Activated CD4-positive, alpha-beta T cell treated with anti-CD3 and anti-CD28 coated beads, Interleukin-2, amount 10 ng/mL, durations not matched to agents 7 days and 5 days (primary cell): Measurements from ENCODE around the gene NTN5. TPM values are rescaled to one million over a fixed set of nuclear protein-coding genes. Genes with fewer than 3 reads are reported as not detected.
A peak's percentile ranks its signal among the peaks of the same experiment; 100 is the strongest.
"Not testable (repeated sequence)": the region's sequence is repeated elsewhere in the genome, so short reads cannot be mapped to it uniquely, and the experiment has no call there.

Experiments
- CTCF ChIA-PET: fragments of 350-600 bp; sonication (Branson Sonifier 250); formaldehyde crosslinking; loops from one replicate; lab custom pipeline; 2021; ENCODE audit warnings: antibody characterized with exemption; lab: Charles Lee
- POLR2A ChIA-PET: fragments of 350-600 bp; sonication (Branson Sonifier 250); formaldehyde crosslinking; loops from one replicate; lab custom pipeline; 2021; ENCODE audit warnings: antibody characterized with exemption; lab: Charles Lee
- DNase-seq: peaks from one replicate; pipeline ENCODE4 v3.0.0-alpha.2; 2020
- H3K27ac Mint-ChIP-seq: one replicate; pipeline ENCODE4 v1.8.0; 2021; ENCODE audit warnings: mild to moderate bottlenecking, moderate library complexity, mixed read lengths
- H3K27me3 Mint-ChIP-seq: one replicate; pipeline ENCODE4 v1.8.0; 2021; ENCODE audit warnings: mixed read lengths
- H3K36me3 Mint-ChIP-seq: one replicate; pipeline ENCODE4 v1.8.0; 2021; ENCODE audit warnings: low read depth, mixed read lengths
- H3K4me1 Mint-ChIP-seq: one replicate; pipeline ENCODE4 v1.8.0; 2021; ENCODE audit warnings: mixed read lengths
- H3K4me3 Mint-ChIP-seq: one replicate; pipeline ENCODE4 v1.8.0; 2021; ENCODE audit warnings: mild to moderate bottlenecking, moderate library complexity, mixed read lengths
- H3K9me3 Mint-ChIP-seq: one replicate; pipeline ENCODE4 v1.8.0; 2021; ENCODE audit warnings: mixed read lengths
- total RNA-seq, 2 experiments: library from RNA; stranded (reverse); gene quantifications; one replicate each; pipeline ENCODE4 v1.2.3, GENCODE V29; 2021

NTN5 gene
- total RNA-seq, 2 experiments from 2014 or later, result 1.0 to 1.4 TPM

DNA sequence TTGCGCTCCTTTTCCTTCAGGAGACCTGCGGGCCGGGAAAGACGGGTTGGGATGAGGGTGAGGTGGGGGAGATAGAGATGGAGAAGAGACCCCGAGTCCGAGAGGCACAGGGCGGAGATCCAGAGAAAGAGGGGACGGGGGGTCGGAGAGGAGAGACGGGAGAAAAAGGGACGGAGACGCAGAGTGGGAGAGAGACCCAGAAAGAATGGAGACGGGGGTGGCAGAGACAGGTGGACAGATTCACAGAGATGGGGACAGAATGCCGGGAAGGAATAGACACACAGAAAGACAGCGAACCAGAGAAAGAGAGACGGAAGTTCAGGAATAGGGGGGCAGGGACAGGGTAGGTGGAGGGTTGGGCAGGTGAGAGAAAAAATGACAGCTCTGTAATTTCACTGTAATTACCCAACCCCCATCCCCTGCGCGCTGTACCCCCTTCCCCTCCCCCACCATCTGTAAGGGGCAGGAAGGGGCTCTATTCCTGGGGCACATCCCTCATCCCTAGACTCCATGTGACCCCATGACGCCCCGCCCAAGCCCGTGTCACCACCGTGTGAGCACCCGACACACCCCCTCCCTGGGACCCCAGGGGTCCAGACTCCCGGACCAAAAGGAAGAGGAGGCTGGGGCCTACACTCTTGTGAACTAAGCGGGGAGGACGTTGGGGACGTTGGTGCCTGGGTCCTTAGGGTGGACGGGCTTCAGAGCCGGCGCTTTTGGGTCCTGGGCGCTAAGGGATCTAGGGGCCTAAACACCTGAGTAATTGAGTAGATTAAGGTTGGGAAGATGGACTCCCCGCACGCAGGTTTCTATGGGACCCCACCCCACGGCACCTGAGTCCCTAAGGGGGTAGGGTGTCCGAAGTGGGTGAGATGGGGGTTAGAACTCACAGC, 36.6 kb downstream of the NTN5 start:
- no peaks in the 10 kb centered on the region for H3K27me3 Mint-ChIP-seq
- peak overlapping the region; percentile 99 for H3K27ac Mint-ChIP-seq
- H3K4me3 Mint-ChIP-seq, result peak overlapping the region; percentile 94
- peaks cover 13% of the 10 kb centered on the region for H3K36me3 Mint-ChIP-seq
- peaks cover 55% of the 10 kb centered on the region for H3K4me1 Mint-ChIP-seq
- peak; percentile 38 for DNase-seq
- CTCF ChIA-PET, result no interaction called here
- H3K9me3 Mint-ChIP-seq, result peaks cover 3% of the 10 kb centered on the region
- POLR2A ChIA-PET, result no interaction called here

DNA sequence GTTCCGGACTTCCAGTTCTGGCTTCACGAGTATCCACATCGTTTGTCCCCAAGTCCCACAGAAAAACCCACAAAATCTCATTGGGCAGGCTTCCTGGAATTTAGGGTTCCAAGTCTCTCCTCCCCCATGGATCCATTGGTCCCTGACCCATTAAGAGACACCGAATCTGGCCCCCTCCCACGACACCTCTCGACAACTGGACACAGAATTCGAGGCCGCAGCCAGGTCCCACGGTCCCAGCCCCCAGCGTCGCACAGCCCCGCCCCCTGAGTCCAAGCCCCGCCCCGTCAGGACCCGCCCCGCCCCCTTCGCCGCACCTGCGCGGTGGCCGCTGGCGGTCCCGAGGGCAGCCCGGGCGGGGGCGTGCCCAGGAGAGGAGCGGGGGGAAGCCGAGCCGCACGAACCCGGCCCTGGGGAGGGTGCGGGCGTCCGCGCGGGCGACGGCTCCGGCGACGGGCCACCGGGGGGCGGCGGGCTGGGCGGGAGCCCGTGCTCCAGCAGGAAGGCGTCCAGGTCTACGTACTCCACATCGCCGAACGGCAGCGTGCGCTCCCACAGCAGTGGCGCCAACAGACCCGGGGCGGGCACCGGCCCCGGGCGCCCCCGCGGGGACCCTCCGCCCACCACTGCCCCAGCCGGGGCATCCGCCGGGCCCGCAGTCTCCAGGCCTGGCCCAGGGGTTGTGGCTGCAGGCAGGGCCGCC, 37.4 kb downstream of the NTN5 start:
- peaks cover 3% of the 10 kb centered on the region for H3K9me3 Mint-ChIP-seq
- peak overlapping the region; percentile 94 for H3K4me3 Mint-ChIP-seq
- peak overlapping the region; percentile 90 for H3K27ac Mint-ChIP-seq
- CTCF ChIA-PET, result no interaction called here
- peak; percentile 73 for DNase-seq
- H3K4me1 Mint-ChIP-seq, result peaks cover 59% of the 10 kb centered on the region
- POLR2A ChIA-PET, result no interaction called here
- H3K36me3 Mint-ChIP-seq, result peaks cover 15% of the 10 kb centered on the region
- H3K27me3 Mint-ChIP-seq, result no peaks in the 10 kb centered on the region

DNA sequence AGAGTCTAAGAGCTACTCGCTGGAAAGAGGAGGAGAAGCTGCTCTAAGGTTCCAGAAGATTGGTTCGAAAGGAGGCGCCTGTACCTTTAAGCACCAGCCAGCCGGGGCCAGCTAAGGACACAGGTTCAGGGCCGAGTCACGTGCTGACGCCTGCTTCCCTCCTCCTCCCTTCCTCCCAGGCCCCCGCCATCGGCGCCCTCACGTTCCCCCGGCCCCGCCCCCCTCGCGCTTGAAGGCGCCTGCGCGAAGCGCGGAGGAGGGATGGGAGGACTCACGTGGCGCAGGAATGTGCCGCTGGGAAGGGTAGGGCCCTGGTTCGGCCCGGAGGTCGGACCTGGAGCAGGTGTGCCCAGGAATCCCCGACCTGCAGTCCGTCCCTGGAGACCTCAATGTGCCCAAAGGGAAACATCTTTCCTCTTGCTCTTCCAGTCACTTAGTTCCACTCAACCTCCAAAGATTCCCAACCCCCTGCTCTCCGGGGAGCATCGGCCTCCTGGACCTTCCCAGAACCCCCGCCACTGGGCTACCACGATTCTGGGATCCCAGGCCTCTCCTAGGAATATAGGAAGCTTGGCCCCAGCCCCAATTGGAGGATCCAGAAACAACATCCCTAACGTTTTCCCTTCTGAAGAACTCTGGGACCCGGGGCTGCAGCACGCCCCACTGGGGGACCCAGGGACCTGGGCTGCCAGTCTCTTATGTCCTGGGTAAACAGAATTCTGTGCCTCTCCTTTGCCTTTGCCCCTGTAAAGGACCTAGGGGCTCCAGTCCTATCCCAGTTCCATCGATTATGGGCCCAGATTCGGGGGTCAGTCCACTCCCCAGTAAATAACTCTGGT, 38.2 kb downstream of the NTN5 start:
- peaks cover 60% of the 10 kb centered on the region for H3K4me1 Mint-ChIP-seq
- H3K9me3 Mint-ChIP-seq, result peaks cover 3% of the 10 kb centered on the region
- POLR2A ChIA-PET, result interaction anchor here (1.0 kb wide), 1 partner anchor 11 kb away, joined by 4 read pairs; the partner anchor contains the start of gene CA11
- peak overlapping the region; percentile 74 for H3K4me3 Mint-ChIP-seq
- peak overlapping the region; percentile 90 for H3K27ac Mint-ChIP-seq
- peak; percentile 94 for DNase-seq
- no peaks in the 10 kb centered on the region for H3K27me3 Mint-ChIP-seq
- peaks cover 18% of the 10 kb centered on the region for H3K36me3 Mint-ChIP-seq
- CTCF ChIA-PET, result interaction anchor here (0.5 to 2.3 kb wide), 5 partner anchors 11 to 564 kb away, joined by 3 to 10 read pairs (median 3); partner anchors contain the start of gene CA11

DNA sequence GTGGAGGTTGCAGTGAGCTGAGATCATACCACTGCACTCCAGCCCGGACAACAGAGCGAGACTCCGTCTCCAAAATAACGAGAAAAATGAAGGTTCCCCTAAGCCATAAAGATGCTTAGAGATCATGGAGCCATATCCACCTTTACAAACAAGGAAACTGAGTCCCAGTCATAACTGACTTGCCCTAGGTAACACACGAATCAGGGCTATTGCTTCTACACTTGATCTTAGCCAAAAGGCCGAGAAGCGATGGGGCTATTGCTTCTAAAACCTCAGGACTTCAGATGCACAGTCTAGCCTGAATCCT, 38.8 kb downstream of the NTN5 start:
- peak overlapping the region; percentile 74 for H3K4me3 Mint-ChIP-seq
- H3K36me3 Mint-ChIP-seq, result peaks cover 17% of the 10 kb centered on the region
- CTCF ChIA-PET, result interaction anchor here (0.5 to 2.3 kb wide), 6 partner anchors 10 to 565 kb away, joined by 3 to 10 read pairs (median 4); partner anchors contain the start of gene CA11
- POLR2A ChIA-PET, result interaction anchor here (1.0 kb wide), 1 partner anchor 12 kb away, joined by 4 read pairs; the partner anchor contains the start of gene CA11
- peaks cover 60% of the 10 kb centered on the region for H3K4me1 Mint-ChIP-seq
- H3K27ac Mint-ChIP-seq, result peak overlapping the region; percentile 90
- no peaks in the 10 kb centered on the region for H3K27me3 Mint-ChIP-seq
- DNase-seq, result no peak
- peaks cover 3% of the 10 kb centered on the region for H3K9me3 Mint-ChIP-seq

DNA sequence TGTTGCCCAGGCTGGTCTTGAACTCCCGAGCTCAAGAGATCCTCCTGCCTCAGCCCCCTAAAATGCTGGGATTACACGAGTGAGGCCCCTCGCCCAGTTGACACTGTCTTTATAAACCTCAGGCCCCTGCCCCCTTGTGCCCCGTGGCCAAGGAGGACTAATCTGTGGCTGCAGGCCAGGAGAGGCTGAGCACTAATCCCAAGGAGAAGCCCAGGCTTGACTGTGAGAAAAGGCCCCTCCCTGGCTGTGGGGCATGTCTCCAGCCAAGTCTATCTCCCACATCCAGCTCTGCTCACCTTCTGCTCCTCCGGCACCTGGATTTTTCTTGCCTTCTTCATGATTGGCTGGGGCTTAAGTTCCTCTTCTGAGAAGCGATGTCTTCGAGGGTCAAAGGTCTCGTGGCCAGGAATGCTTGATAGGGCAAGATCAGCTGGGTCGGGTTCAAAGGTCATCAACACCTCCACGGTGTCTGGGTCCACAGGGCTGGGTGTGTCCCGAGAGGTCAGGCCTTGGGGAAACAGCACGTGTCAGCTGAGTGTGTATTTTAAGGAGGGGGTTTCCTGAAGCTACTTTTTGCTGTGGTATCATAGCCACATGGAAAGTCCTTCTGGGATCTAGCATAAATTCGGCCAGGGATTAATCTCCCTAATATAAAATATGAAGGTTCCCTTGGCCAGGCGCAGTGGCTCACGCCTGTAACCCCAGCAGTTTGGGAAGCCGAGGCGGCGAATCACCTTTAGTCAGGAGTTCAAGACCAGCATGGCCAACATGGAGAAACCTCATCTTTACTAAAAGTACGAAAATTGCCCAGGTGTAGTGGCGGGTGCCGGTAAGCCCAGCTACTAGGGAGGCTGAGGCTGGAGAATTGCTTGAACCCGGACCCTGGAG, 39.4 kb downstream of the NTN5 start:
- H3K27ac Mint-ChIP-seq, result peak overlapping the region; percentile 90
- ChIA-PET CTCF (interaction anchor here (0.5 to 2.3 kb wide), 6 partner anchors 10 to 565 kb away, joined by 3 to 10 read pairs (median 4); partner anchors contain the start of gene CA11), POLR2A (interaction anchor here (1.0 kb wide), 1 partner anchor 12 kb away, joined by 4 read pairs; the partner anchor contains the start of gene CA11)
- H3K36me3 Mint-ChIP-seq, result peaks cover 17% of the 10 kb centered on the region
- H3K9me3 Mint-ChIP-seq, result no peaks in the 10 kb centered on the region
- no peak for DNase-seq
- H3K27me3 Mint-ChIP-seq, result no peaks in the 10 kb centered on the region
- H3K4me3 Mint-ChIP-seq, result no peak overlapping the region
- peaks cover 56% of the 10 kb centered on the region for H3K4me1 Mint-ChIP-seq

DNA sequence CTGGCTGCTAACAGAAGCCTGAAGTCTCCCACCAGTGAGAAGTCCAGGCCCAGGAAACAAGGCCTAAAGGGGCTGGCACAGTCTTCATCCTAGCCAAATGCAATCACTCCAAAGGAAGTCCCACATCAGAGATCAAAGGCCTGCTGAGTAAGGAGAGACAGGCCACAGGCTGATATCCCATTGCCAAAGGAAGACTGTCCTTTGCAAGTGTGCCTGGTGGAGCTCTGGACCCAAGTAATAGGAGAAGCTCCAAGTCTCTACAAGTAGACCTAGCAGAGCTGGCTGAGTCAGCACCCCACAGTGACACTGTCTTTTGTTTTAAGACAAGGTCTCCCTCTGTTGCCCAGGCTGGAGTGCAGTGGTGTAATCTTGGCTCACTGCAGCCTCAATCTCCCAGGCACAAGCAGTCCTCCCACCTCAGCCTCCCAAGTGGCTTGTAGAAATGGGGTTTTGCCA, 40.1 kb downstream of the NTN5 start:
- Mint-ChIP-seq H3K36me3 (peaks cover 17% of the 10 kb centered on the region), H3K27ac (peak overlapping the region; percentile 62), H3K4me3 (no peak overlapping the region), H3K4me1 (peaks cover 50% of the 10 kb centered on the region), H3K27me3 (no peaks in the 10 kb centered on the region), H3K9me3 (no peaks in the 10 kb centered on the region)
- no peak for DNase-seq
- ChIA-PET POLR2A (no interaction called here), CTCF (interaction anchor here (0.9 to 2.3 kb wide), 3 partner anchors 9 to 13 kb away, joined by 3 to 10 read pairs (median 8); partner anchors contain the start of gene CA11)

DNA sequence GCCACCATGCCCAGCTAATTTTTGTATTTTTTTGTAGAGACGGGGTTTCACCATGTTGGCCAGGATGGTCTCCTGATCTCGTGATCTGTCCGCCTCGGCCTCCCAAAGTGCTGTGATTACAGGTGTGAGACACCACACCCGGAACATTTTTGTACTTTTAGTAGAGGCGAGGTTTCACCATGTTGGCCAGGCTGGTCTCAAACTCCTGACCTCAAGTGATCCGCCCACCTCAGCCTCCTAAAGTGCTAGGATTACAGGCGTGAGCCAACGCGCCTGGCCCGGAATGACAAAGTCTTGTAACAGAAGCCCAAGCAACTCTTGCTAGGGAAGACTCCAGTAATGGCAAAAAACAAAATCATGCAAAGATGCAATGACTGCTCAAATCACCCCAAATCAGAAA, 40.5 kb downstream of the NTN5 start:
- CTCF ChIA-PET, DNase-seq, H3K9me3 Mint-ChIP-seq, H3K4me3 Mint-ChIP-seq, POLR2A ChIA-PET, H3K27me3 Mint-ChIP-seq: not testable (repeated sequence)
- Mint-ChIP-seq H3K4me1 (peaks cover 48% of the 10 kb centered on the region), H3K36me3 (peaks cover 17% of the 10 kb centered on the region), H3K27ac (peak overlapping the region; percentile 62)

DNA sequence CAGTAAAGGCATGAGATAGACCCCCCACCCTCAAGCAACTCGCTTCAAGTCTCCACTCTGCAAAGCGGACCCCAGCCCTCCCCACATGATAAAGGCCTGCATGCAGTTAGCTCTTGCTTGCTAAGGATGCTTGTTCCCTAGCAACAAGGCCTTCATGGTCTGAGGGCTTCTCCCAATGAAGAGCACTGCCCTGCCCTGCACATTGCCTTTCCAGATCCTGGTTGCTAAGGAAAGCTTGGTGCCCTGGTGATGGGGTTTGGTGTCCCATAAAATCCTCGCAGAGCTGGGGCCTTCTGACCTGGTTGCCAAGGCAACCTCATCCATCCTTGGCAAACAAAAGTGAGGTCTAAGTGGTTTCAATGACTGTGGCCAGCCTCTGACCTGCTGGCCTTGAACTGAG, 41.6 kb downstream of the NTN5 start:
- CTCF ChIA-PET, result interaction anchor here (0.7 to 1.3 kb wide), 2 partner anchors 10 to 22 kb away, joined by 3 read pairs; no protein-coding TSS in a partner anchor
- POLR2A ChIA-PET, result no interaction called here
- Mint-ChIP-seq H3K36me3 (peaks cover 17% of the 10 kb centered on the region), H3K27me3 (no peaks in the 10 kb centered on the region), H3K4me3 (no peak overlapping the region), H3K27ac (no peak overlapping the region), H3K9me3 (no peaks in the 10 kb centered on the region), H3K4me1 (peaks cover 52% of the 10 kb centered on the region)
- DNase-seq, result no peak

DNA sequence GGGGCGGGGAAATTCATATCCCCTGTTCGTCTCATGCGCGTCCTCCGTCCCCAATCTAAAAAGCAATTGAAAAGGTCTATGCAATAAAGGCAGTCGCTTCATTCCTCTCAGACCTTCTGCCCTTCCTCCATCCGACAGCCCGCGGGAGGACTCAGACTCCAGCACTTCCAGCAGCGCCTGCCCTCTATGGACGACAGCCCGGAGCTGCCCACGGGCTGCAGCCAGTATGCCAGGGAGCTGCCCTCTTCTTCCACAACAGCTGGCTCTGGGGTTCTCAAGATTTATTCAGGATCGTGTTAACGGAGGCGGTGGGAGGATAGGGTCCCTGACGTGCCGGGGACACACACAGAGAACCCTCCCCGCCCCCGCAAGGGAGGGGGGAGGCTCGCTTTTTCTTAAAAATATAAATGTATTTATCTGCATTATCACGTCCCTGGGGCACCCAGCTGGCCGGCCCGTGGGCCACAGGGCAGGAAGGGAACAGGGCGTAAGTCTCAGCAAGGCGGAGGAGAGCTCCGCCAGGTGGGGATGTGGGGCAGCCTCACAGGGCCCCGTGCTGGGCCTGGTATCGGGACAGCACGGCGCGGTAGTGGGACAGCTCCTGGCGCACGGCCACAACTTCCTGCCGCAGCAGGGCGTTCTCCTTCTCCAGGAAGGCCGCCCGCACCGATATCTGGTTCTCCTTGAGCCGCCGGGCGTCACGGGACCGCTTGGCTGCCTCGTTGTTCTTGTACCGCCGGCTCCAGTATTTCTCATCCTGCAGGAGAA, 42.3 kb downstream of the NTN5 start:
- POLR2A ChIA-PET, result no interaction called here
- Mint-ChIP-seq H3K27ac (peak overlapping the region; percentile 80), H3K36me3 (peaks cover 17% of the 10 kb centered on the region), H3K4me1 (peaks cover 51% of the 10 kb centered on the region), H3K27me3 (no peaks in the 10 kb centered on the region), H3K4me3 (no peak overlapping the region), H3K9me3 (no peaks in the 10 kb centered on the region)
- CTCF ChIA-PET, result interaction anchor here (1.0 to 1.3 kb wide), 2 partner anchors 10 to 11 kb away, joined by 3 to 6 read pairs; no protein-coding TSS in a partner anchor
- no peak for DNase-seq

DNA sequence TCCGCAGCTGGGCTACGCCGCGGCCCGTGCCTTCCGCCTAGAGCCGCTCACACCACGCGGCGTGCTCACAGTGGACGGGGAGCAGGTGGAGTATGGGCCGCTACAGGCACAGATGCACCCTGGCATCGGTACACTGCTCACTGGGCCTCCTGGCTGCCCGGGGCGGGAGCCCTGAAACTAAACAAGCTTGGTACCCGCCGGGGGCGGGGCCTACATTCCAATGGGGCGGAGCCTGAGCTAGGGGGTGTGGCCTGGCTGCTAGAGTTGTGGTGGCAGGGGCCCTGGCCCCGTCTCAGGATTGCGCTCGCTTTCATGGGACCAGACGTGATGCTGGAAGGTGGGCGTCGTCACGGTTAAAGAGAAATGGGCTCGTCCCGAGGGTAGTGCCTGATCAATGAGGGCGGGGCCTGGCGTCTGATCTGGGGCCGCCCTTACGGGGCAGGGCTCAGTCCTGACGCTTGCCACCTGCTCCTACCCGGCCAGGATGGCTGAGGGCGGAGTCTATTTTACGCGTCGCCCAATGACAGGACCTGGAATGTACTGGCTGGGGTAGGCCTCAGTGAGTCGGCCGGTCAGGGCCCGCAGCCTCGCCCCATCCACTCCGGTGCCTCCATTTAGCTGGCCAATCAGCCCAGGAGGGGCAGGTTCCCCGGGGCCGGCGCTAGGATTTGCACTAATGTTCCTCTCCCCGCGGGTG, 43.1 kb downstream of the NTN5 start:
- peaks cover 53% of the 10 kb centered on the region for H3K4me1 Mint-ChIP-seq
- CTCF ChIA-PET, result interaction anchor here (1.0 to 1.1 kb wide), 2 partner anchors 9 to 17 kb away, joined by 3 to 6 read pairs; partner anchors contain the start of gene CA11

More for the DNA sequence above, 43.1 kb downstream of the NTN5 start:
- DNase-seq, result no peak
- no peaks in the 10 kb centered on the region for H3K27me3 Mint-ChIP-seq
- H3K9me3 Mint-ChIP-seq, result no peaks in the 10 kb centered on the region
- POLR2A ChIA-PET, result no interaction called here
- no peak overlapping the region for H3K27ac Mint-ChIP-seq
- H3K4me3 Mint-ChIP-seq, result no peak overlapping the region
- peaks cover 17% of the 10 kb centered on the region for H3K36me3 Mint-ChIP-seq
